ENCODE results near the gene MSH5.
"Not testable (repeated sequence)": the region's sequence is repeated elsewhere in the genome, so short reads cannot be mapped to it uniquely, and the experiment has no call there.

The MSH5 gene

GRCh38 chr6:31779908-31780307 is 40.1 kb downstream of the MSH5 start:
- no peak for DNase-seq

- DNase-seq, result no peak
These were observed 40.9 kb downstream of the MSH5 start for GRCh38 chr6:31780507-31781243.

GRCh38 chr6:31781244-31782125 is 41.7 kb downstream of the MSH5 start:
- DNase-seq, result no peak

- DNase-seq, result no peak
These were observed 42.5 kb downstream of the MSH5 start for GRCh38 chr6:31782126-31782855.

- DNase-seq, result no peak
These were observed 44.5 kb downstream of the MSH5 start for GRCh38 chr6:31784098-31784925.

GRCh38 chr6:31785475-31785874 is 45.7 kb downstream of the MSH5 start:
- no peak for DNase-seq

- no peak for DNase-seq
These were observed 51.7 kb downstream of the MSH5 start for GRCh38 chr6:31791324-31792089.

GRCh38 chr6:31792090-31792374 is 52.2 kb downstream of the MSH5 start:
- DNase-seq, result no peak

GRCh38 chr6:31792761-31793171 is 53.0 kb downstream of the MSH5 start:
- no peak for DNase-seq

- not testable (repeated sequence) for DNase-seq
These were observed 54.1 kb downstream of the MSH5 start for GRCh38 chr6:31793927-31794245.

- DNase-seq, result no peak
These were observed 54.6 kb downstream of the MSH5 start for GRCh38 chr6:31794294-31794865.

- DNase-seq, result no peak
These were observed 55.2 kb downstream of the MSH5 start for GRCh38 chr6:31794866-31795615.

- peak; percentile 81 for DNase-seq
These were observed 56.0 kb downstream of the MSH5 start, which contains the start of gene VARS1 for GRCh38 chr6:31795616-31796298. Gene VARS1 (minus strand): TSS chr6:31795752. CDS start chr6:31795217, 535 bp downstream.

- DNase-seq, result no peak
These were observed 57.2 kb downstream of the MSH5 start for GRCh38 chr6:31796993-31797385.

GRCh38 chr6:31797588-31797987 is 57.8 kb downstream of the MSH5 start:
- DNase-seq, result peak; percentile 23

- DNase-seq, result no peak
These were observed 60.0 kb downstream of the MSH5 start for GRCh38 chr6:31799781-31800180.

GRCh38 chr6:31801031-31801927 is 61.5 kb downstream of the MSH5 start:
- not testable (repeated sequence) for DNase-seq

GRCh38 chr6:31805939-31806469 is 66.2 kb downstream of the MSH5 start:
- DNase-seq, result no peak
